Measurements from ENCODE around the gene BIRC5.

BIRC5 gene

GRCh38 chr17:78272181-78272913 is 58.3 kb downstream of the BIRC5 start:
- H3K9ac ChIP-seq: no peak overlapping the region
- H3K4me3 ChIP-seq: no peak overlapping the region
- H3K4me1 ChIP-seq: peaks cover 15 to 37% (median 28%) of the 10 kb centered on the region in 10 experiments
- no peak overlapping the region for H3K27ac ChIP-seq
- peak overlapping the region; percentile 1 to 66 (median 50); a peak in 21 of 22 replicates for H3K4me2 ChIP-seq
- H3K9me3 ChIP-seq (replicated peaks in 1 of 11): no peaks in the 10 kb centered on the region
- no peak for TF ChIP-seq Cebpa-rat (IDR thresholded peaks at IDR 0.05)
- H4K20me1 ChIP-seq: no peaks in the 10 kb centered on the region
- peaks cover 13 to 23% (median 20%) of the 10 kb centered on the region in 11 experiments; a peak in 18 of 22 replicates for H3K27me3 ChIP-seq
- H3K36me3 ChIP-seq: no peaks in the 10 kb centered on the region

DNA sequence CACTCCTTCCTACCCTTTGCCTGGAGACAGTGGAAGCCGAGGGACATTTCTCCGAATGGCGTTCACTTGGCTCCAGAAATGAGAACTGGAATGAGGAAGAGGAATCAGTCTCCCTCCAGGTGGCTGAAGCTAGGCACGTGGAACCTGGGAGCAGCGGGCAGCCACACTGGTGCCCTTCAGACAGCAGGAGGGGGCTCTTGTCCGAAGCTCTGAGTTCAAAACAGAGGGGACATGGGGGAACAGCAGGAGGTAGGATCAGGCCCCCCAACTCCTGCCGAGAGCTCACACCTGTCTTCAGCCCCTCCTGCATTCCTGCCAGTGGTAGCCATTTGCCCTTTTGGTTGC is 58.8 kb downstream of the BIRC5 start:
- no peaks in the 10 kb centered on the region for H4K20me1 ChIP-seq
- H3K9me3 ChIP-seq (replicated peaks in 1 of 11): no peaks in the 10 kb centered on the region
- peak overlapping the region; percentile 1 to 66 (median 50); a peak in 20 of 22 replicates for H3K4me2 ChIP-seq
- H3K9ac ChIP-seq: no peak overlapping the region
- H3K27me3 ChIP-seq: peaks cover 13 to 23% (median 20%) of the 10 kb centered on the region in 11 experiments; a peak in 18 of 22 replicates
- H3K36me3 ChIP-seq: no peaks in the 10 kb centered on the region
- H3K4me1 ChIP-seq: peaks cover 20 to 43% (median 33%) of the 10 kb centered on the region in 10 experiments
- H3K27ac ChIP-seq: no peak overlapping the region
- no peak overlapping the region for H3K4me3 ChIP-seq
- TF ChIP-seq Cebpa-rat (IDR thresholded peaks at IDR 0.05): no peak

GRCh38 chr17:78273813-78274212 is 59.8 kb downstream of the BIRC5 start:
- H3K9ac ChIP-seq: no peak overlapping the region
- no peak overlapping the region for H3K4me3 ChIP-seq
- H3K9me3 ChIP-seq (replicated peaks in 1 of 11): no peaks in the 10 kb centered on the region
- peaks cover 13 to 23% (median 20%) of the 10 kb centered on the region in 11 experiments; a peak in 18 of 22 replicates for H3K27me3 ChIP-seq
- H3K4me2 ChIP-seq: no peak overlapping the region
- H4K20me1 ChIP-seq: no peaks in the 10 kb centered on the region
- TF ChIP-seq Cebpa-rat (IDR thresholded peaks at IDR 0.05): no peak
- peaks cover 25 to 52% (median 42%) of the 10 kb centered on the region in 10 experiments for H3K4me1 ChIP-seq
- no peak overlapping the region for H3K27ac ChIP-seq
- no peaks in the 10 kb centered on the region for H3K36me3 ChIP-seq
